COLO829 (cell line): ENCODE results near the gene PPP1R12C.

Experiments
- DNase-seq: peaks from one replicate; pipeline ENCODE4 v3.0.0; 2012; ENCODE audit warnings: low spot score

The PPP1R12C gene

GRCh38 chr19:55146705-55147273 is 29.4 kb upstream of the PPP1R12C start:
- peak; percentile 85 for DNase-seq

DNA sequence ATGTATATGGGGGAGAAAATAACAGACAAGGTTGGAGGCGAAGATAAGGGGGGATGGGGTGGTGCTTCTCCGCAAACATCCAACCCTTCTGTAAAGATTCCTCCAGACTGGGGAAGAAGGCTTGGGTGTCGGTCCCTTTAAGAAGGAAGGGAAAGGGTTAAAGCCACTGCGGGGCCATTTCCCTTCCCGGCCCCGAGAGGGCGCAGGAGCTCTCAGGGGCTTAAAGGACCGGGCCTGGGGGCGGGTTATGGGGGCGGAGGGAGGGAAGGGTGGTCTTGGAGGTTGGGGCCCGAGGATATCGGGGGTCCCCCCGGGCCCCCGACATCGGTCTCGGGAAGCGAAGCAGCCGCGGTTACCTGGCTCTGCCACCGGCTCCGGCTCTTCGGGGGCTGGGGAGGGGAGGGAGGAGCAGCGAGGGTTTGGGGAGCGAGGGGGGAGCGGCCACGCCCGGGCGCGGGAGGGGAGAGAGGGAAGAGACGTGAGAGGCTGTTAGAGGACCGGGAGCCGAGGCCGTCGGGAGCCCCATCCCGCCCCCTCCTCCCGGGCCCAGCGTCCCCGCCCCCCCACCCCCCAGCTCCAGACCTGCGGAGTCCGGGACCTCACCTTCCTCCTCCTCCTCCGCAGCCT is 28.8 kb upstream of the PPP1R12C start:
- peak; percentile 86 for DNase-seq

GRCh38 chr19:55145232-55145631 is 27.8 kb upstream of the PPP1R12C start:
- DNase-seq, result no peak

DNA sequence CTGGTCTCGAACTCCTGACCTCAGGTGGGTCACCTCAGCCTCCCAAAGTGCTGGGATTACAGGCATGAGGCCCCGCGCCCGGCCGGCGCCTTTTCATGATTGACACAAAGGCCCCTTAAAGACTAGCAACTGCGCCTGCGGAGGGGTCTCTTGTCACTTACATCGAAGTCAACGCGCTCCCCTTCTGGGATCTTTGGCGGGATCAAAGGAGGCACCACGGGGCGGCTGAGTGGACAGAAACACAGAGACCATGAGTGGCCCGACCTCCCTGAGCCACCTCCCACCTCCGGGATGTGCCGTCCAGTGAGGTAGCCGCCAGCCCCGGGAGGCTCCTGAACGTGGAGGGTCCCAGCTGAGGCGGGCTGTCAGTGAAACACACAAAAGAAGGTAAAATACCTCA is 24.3 kb upstream of the PPP1R12C start:
- DNase-seq, result no peak

DNA sequence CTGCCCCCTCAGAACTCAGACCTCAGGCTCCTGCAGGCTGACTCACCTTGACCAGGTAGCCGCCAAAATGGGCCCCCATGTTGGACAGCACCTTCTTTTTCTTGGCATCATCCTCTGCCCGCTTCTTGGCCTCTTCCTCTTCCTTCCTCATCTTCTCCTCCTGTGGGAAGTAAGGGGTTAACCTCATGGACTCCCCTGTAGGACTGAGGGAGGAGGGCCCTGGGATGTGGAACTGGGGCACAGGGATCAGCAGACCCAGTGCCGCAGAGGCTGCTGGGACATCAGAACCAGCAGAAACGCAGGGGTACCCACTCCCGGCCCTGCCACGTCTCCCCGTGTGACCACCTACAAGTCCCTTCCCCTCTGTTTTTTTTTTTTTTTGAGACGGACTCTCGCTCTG is 20.5 kb upstream of the PPP1R12C start:
- no peak for DNase-seq

GRCh38 chr19:55136399-55137102 is 19.1 kb upstream of the PPP1R12C start:
- DNase-seq, result no peak

- DNase-seq, result no peak
Observed at GRCh38 chr19:55134736-55135135, 17.3 kb upstream of the PPP1R12C start.

- no peak for DNase-seq
Observed at GRCh38 chr19:55133639-55134444, 16.4 kb upstream of the PPP1R12C start.

DNA sequence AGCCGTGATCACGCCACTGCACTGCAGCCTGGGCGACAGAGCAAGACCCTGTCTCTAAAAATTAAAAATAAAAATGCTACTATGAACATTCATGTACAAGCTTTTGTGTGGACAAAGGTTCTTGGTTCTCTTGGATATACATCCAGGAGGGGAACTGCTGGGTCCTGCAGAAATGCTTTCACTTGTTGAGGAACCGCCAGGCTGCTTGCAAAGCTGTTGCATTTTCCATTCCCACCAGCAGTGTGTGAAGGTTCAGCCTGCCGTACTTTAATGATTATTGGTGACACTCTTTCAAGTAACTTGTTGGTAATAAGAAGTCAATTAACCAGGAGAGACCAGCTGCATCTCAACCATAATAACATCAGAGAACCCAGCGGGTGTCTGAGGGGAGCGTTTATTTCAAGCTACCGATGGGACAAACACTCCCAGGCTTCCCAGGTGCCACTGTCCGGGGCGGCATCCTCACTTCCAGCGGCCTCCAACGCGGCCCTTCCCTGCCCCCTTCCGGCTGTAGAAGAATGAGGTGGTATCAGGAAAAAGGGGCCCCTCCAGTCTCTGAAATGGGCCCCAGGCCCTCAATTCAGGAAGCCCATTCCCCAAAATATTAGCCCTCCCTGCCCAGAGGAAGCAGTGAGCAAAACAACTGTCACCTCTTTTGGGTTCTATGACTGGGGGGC is 15.2 kb upstream of the PPP1R12C start:
- DNase-seq, result no peak

GRCh38 chr19:55131421-55131820 is 14.0 kb upstream of the PPP1R12C start:
- no peak for DNase-seq

- no peak for DNase-seq
Observed at GRCh38 chr19:55119053-55119452, 1.6 kb upstream of the PPP1R12C start.

DNA sequence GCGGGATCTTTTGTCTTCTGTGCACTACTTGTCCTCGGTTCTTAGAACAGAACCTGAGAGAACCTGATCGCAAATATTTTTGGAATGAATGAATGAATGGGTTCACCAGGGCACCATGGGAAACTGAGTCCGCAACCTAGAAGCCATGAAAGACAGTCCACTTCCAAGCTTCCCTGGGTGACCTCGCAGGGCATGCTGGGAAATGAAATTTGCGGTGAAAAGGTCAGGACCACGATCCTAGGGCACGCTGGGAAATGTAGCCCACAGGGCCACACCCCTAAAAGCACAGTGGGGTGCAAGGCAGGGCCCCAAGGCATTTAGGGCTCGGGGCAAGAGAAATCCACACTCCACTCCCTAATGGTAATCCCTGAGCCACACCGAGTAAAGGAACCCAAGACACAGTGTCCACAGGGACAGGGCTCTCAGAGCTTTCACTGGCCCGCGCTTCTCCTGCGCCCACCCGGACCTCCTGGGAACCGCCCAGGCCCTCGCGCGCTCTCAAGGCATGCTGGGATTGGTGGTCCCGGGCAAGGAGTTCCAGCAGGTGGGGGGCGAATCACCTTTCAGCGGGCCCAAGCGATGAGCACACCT is 1.1 kb upstream of the PPP1R12C start:
- no peak for DNase-seq

DNA sequence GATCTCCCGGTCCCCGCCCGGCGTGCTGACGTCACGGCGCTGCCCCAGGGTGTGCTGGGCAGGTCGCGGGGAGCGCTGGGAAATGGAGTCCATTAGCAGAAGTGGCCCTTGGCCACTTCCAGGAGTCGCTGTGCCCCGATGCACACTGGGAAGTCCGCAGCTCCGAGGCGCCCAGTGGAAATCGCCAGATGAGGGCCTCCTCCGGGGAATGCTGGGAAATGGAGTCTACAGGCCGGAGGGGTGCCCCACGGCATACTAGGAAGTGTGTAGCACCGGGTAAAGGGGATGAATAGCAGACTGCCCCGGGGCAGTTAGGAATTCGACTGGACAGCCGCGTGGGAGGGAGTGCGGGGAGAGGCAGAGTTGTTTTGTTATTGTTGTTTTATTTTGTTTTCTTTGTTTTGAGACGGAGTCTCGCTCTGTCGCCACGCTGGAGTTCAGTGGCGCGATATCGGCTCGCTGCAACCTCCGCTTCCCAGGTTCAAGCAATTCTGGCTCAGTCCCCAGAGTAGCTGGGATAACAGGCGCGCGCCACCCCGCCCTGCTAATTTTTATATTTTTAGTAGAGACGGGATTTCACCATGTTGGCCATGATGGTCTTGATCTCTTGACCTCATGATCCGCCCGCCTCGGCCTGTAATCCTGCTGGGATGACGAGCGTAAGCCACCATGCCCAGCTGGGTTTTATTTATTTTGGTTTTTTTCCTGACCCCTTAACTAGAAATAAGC is 390 bp upstream of the PPP1R12C start:
- peak; percentile 97 for DNase-seq

DNA sequence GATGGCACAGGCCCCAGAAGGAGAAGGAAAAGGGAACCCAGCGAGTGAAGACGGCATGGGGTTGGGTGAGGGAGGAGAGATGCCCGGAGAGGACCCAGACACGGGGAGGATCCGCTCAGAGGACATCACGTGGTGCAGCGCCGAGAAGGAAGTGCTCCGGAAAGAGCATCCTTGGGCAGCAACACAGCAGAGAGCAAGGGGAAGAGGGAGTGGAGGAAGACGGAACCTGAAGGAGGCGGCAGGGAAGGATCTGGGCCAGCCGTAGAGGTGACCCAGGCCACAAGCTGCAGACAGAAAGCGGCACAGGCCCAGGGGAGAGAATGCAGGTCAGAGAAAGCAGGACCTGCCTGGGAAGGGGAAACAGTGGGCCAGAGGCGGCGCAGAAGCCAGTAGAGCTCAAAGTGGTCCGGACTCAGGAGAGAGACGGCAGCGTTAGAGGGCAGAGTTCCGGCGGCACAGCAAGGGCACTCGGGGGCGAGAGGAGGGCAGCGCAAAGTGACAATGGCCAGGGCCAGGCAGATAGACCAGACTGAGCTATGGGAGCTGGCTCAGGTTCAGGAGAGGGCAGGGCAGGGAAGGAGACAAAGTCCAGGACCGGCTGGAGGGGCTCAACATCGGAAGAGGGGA is 1.1 kb downstream of the PPP1R12C start:
- peak; percentile 70 for DNase-seq

DNA sequence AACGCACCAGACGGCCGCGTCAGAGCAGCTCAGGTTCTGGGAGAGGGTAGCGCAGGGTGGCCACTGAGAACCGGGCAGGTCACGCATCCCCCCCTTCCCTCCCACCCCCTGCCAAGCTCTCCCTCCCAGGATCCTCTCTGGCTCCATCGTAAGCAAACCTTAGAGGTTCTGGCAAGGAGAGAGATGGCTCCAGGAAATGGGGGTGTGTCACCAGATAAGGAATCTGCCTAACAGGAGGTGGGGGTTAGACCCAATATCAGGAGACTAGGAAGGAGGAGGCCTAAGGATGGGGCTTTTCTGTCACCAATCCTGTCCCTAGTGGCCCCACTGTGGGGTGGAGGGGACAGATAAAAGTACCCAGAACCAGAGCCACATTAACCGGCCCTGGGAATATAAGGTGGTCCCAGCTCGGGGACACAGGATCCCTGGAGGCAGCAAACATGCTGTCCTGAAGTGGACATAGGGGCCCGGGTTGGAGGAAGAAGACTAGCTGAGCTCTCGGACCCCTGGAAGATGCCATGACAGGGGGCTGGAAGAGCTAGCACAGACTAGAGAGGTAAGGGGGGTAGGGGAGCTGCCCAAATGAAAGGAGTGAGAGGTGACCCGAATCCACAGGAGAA is 1.9 kb downstream of the PPP1R12C start:
- DNase-seq, result no peak

- DNase-seq, result no peak
Observed at GRCh38 chr19:55114566-55115145, 2.8 kb downstream of the PPP1R12C start.

GRCh38 chr19:55113570-55114039 is 3.8 kb downstream of the PPP1R12C start:
- peak; percentile 51 for DNase-seq

GRCh38 chr19:55112777-55113569 is 4.5 kb downstream of the PPP1R12C start:
- DNase-seq, result no peak
